ENCODE results near the gene GOPC.

GOPC gene

DNA sequence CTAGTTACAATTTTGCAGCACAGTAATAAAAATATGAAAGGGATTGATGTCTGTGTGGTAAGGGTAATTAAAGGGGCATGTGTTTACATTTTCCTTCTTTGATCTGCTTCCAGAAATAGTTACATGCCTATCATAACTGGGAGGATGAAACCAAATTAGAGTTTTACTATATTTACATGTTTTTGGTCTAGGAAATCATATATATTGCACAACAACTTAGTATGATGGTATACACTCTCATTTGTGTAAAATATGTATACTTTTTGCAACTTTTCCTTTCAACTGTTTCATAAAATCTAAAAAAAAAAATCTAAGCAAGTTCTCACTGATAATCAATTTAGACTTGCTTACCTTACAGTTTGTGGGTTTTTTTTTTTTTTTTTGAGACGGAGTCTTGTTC lies 87.7 kb downstream of the GOPC start:
- no peak for DNase-seq (ENCODE audit: low read depth)

GRCh38 chr6:117513778-117514365 lies 88.4 kb downstream of the GOPC start:
- no peak for DNase-seq (ENCODE audit: low read depth)

DNA sequence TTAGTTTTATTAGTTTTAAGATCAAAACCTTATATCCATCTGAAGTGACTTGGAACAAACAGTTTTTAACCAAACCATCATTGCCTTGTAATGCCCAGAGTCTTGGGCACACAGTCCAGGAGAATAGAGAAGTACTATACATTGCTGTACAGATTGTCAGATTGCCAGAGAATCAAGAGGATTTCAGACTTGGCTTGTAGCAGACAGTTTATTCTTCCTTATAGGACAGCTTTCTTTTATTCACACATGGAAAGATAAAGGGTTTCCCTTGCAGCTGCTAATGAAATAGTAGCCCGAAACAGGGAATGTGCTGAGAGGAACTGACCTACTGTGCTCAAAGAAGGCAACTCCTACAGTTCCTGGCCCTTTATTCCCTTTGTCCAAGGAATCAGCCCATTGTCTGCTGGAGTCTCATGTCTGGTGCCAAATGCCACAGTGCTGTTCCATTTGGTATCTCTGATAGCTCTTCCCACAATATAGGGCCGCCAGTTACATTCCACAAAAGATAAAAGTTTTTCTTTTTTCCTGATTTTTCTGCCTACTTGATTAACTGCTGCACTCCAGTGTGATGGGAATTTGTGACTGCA lies 89.2 kb downstream of the GOPC start:
- DNase-seq (ENCODE audit: low read depth): no peak

DNA sequence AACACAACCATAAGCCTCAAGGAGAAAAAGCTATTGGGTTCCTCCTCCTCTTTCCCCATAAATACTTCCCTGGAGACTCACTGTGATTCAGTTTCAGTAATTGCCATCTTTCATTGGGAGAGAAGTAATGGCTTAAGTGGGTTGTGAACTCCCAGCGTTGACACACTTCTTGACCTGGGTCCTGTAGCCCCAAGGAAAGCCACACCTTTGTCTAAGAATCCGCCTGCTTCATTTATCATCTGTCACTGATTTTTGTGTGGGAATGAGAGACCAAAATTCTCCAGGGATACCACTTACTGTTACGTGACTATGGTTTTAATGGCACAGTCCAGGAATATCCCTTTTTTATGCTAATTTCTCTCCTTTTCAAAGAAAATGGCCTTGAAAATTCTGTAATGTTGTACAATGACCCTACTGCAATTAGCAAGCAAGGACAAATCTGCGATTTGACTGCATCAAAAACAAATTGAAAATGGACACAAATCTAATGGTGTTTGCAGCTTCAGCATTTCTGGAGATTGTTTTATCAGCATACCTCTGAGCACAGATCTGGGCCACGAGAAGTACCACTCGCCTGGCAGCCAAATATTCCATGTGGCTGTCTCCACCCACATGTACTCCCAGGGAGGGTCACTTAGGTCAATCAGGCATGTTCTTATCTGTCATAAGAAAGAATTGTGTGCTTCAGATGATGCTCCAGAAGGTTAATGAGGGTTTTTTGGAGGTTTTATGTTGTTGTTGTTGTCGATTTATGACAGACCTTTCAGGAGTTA lies 90.1 kb downstream of the GOPC start:
- DNase-seq (ENCODE audit: low read depth): no peak
